Bronchial epithelial cell (primary cell): ENCODE results near the gene RASSF6. TPM values are rescaled to one million over a fixed set of nuclear protein-coding genes. Genes with fewer than 3 reads are reported as not detected.
"Not testable (repeated sequence)": the region's sequence is repeated elsewhere in the genome, so short reads cannot be mapped to it uniquely, and the experiment has no call there.

Source experiments
- DNase-seq: peaks from one replicate; pipeline ENCODE4 v3.0.0-alpha.2; 2010; ENCODE audit warnings: low read depth
- FAIRE-seq: peaks from 2 replicates; lab custom pipeline; 2011; peaks lifted over from hg19 to GRCh38; lab: Jason Lieb, UNC
- H3K27me3 ChIP-seq: 2 replicates; pipeline ENCODE4 v1.5.1; 2011; ENCODE audit warnings: low read length; ENCODE audit not compliant: control insufficient read depth, insufficient read depth
- H3K36me3 ChIP-seq: 2 replicates; pipeline ENCODE4 v1.5.1; 2011; ENCODE audit warnings: low read length; ENCODE audit not compliant: control insufficient read depth, insufficient read depth
- H3K4me3 ChIP-seq: 2 replicates; pipeline ENCODE4 v1.5.1; 2011; ENCODE audit warnings: mild to moderate bottlenecking, low read depth, low read length, control low read depth
- total RNA-seq: library from RNA; depleted of rRNA; stranded (reverse); fragments of >200 nt; gene quantifications from 2 replicates; pipeline ENCODE4 v1.2.1, GENCODE V29; 2014
- TF ChIP-seq, protein P1 (sequence below): IDR thresholded peaks from 2 replicates; pipeline ENCODE4 v1.5.1; 2011; ENCODE audit warnings: mild to moderate bottlenecking, moderate library complexity, low read length, control low read depth, inconsistent platforms; ENCODE audit not compliant: insufficient read depth, severe bottlenecking

Gene RASSF6
- total RNA-seq, 1 donor from 2014 or later: 7.4 TPM

DNA sequence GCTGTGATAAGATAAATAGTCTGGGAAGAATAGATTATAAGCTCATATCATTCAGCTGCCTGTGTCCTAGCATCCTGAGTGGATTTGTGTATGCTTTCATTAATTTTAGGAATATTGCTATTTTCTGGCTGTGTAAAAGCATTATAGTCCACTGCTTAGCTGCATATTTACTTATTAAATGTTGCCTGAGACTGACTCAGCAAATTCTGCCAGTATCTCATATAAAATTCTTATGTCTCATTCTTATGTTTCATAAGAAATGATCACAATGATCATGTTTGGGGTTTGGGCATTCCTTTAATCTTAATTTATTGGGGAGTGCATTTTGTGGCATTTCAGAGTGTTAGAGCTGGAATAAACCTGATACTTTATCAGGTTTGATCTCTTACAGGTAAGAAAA, 34.9 kb downstream of the RASSF6 start:
- no peak overlapping the region for H3K4me3 ChIP-seq
- DNase-seq: no peak
- no peak for FAIRE-seq
- TF ChIP-seq, protein P1, sequence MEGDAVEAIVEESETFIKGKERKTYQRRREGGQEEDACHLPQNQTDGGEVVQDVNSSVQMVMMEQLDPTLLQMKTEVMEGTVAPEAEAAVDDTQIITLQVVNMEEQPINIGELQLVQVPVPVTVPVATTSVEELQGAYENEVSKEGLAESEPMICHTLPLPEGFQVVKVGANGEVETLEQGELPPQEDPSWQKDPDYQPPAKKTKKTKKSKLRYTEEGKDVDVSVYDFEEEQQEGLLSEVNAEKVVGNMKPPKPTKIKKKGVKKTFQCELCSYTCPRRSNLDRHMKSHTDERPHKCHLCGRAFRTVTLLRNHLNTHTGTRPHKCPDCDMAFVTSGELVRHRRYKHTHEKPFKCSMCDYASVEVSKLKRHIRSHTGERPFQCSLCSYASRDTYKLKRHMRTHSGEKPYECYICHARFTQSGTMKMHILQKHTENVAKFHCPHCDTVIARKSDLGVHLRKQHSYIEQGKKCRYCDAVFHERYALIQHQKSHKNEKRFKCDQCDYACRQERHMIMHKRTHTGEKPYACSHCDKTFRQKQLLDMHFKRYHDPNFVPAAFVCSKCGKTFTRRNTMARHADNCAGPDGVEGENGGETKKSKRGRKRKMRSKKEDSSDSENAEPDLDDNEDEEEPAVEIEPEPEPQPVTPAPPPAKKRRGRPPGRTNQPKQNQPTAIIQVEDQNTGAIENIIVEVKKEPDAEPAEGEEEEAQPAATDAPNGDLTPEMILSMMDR: no peak
- peaks cover 6% of the 10 kb centered on the region for H3K36me3 ChIP-seq
- H3K27me3 ChIP-seq: no peaks in the 10 kb centered on the region

DNA sequence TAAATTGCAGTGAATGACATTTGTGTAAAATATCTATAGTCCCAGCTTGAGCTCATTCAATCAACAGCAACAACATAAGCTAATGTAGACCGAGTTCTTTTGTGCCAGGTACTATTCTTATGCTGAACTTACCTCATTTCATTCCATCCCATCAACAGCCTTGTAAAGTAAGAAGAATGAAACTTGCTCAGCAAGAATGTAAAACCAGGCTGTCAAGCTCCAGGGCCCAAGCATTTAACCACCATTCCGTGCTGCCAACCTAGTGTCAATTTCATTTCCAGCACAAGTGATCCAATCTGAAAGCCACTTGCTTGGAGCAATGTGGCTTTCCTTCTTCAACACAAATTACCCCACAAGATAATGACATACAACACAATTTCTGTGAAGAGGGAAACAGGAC, 36.6 kb downstream of the RASSF6 start:
- TF ChIP-seq, protein P1: no peak
- Histone ChIP-seq H3K36me3 (peaks cover 6% of the 10 kb centered on the region), H3K27me3 (no peaks in the 10 kb centered on the region), H3K4me3 (no peak overlapping the region)
- FAIRE-seq: no peak
- no peak for DNase-seq

DNA sequence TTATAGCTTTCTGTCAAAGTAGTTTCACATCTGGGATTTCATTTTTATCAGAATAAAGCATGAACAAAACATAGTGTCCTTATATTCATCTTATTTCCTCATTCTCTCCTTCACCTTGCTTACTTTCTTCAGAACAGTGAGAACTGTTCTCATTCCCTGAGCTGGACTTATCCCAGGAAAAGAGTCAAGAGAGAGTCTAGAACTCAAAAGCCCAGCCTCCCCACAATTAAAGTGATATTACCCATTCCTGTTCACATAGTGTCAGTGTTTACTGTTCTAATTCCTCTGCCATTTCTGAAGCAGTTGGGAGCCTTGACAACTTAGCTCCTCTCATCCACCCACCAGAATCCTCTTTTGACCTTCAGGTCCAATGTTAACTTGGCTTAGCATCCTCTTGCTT, 42.9 kb downstream of the RASSF6 start:
- TF ChIP-seq, protein P1: no peak
- H3K27me3 ChIP-seq: no peaks in the 10 kb centered on the region
- DNase-seq (no peak), FAIRE-seq (no peak)
- H3K4me3 ChIP-seq: no peak overlapping the region
- H3K36me3 ChIP-seq: peaks cover 7% of the 10 kb centered on the region

DNA sequence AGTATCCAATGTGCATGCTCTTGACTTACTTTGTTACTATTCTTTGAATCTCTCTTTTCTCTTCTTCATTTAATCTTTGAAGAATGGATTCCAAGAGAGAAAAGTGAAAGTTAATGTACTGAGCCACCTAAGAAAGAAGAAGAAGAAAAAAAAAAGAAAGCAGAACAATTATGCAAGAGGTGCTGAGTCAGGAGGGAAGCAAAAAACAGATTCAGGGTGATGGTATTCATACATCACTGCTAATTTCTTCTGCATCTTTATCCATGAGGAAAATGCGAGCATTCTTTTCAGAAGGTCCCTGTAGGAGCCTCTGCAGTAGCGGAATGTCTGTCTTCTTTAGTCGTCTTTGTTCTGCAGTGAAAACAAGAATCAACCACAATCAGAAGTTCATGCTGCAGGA, 43.9 kb downstream of the RASSF6 start:
- peak; percentile 53 for DNase-seq
- TF ChIP-seq, protein P1: no peak
- H3K36me3 ChIP-seq: peaks cover 4% of the 10 kb centered on the region
- no peak for FAIRE-seq
- no peak overlapping the region for H3K4me3 ChIP-seq
- no peaks in the 10 kb centered on the region for H3K27me3 ChIP-seq

DNA sequence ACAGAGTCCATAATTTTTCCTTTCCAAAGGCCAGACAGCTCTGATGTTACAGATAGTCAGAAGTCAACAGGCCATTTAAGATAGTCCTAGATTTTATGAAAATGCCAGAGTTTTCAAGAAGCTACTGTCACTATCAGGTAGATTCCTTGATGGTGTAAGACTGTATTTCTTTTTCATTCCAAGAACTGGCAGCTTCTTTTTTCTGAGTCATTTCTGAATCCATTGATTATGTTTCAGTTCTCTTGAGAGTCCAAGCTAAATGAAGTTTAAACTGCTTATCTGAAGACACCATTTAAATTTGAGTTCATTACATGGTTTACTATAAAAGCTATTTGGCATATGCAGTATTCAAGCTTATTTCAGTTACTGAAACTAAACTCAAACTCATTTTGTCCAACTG, 44.6 kb downstream of the RASSF6 start:
- no peak for FAIRE-seq
- H3K27me3 ChIP-seq: no peaks in the 10 kb centered on the region
- H3K36me3 ChIP-seq: peaks cover 2% of the 10 kb centered on the region
- TF ChIP-seq, protein P1: no peak
- no peak overlapping the region for H3K4me3 ChIP-seq
- no peak for DNase-seq

DNA sequence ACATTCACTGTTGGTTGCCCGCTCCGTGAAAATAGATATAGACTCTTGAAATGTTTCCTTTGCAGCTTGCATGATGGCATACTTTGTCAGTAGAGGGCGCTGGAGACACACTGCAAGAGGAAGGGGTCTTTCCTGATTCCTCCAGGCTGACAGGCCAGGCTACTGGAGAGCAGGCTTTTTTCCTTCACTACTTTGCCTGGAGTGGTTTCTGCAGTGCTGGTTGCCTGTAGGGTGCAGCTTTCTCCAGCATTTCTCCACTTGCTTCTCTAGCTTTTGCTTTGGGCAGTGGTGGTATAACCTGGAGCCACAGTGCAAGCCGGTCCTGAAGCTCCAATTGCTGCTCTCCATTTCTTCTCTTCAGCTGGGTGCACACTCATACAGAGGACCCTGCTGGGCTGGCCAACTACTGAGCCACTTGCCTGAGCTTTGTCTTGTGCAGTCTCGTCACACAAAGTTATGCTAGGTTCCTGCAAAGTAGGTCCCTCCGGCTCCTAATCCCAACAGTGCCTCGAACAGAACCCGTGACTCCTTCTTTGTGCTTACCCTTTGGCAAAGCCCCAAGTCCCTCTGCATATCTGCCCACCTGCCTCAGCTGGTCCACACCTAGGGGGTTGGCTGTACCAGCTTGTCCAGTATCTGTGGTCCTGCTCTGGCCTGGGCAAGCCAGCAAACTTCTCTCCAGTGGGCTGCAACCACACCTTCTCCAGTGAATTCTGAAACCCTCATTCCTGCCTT, 46.3 kb downstream of the RASSF6 start:
- FAIRE-seq (peak; percentile 83), DNase-seq (peak; percentile 73)

DNA sequence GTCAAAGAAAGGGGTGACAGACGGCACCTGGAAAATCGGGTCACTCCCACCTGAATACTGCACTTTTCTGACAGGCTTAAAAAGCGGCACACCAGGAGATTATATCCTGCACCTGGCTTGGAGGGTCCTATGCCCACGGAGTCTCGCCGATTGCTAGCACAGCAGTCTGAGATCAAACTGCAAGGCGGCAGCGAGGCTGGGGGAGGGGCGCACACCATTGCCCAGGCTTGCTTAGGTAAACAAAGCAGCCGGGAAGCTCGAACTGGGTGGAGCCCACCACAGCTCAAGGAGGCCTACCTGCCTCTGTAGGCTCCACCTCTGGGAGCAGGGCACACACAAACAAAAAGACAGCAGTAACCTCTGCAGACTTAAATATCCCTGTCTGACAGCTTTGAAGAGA, 69.4 kb downstream of the RASSF6 start:
- H3K36me3 ChIP-seq, H3K4me3 ChIP-seq, H3K27me3 ChIP-seq, DNase-seq, FAIRE-seq: not testable (repeated sequence)

More for the DNA sequence above, 46.3 kb downstream of the RASSF6 start:
- peaks cover 2% of the 10 kb centered on the region for H3K36me3 ChIP-seq
- no peak overlapping the region for H3K4me3 ChIP-seq
- H3K27me3 ChIP-seq: no peaks in the 10 kb centered on the region
- TF ChIP-seq, protein P1: peak; percentile 92
